ENCODE measurements around the gene CLK2. TPM values are rescaled to one million over a fixed set of nuclear protein-coding genes. Genes with fewer than 3 reads are reported as not detected.
A peak's percentile ranks its signal among the peaks of the same experiment; 100 is the strongest.
"Not testable (repeated sequence)": the region's sequence is repeated elsewhere in the genome, so short reads cannot be mapped to it uniquely, and the experiment has no call there.

Gene CLK2
- total RNA-seq, 1 donor from 2014 or later = 24.8 TPM

DNA sequence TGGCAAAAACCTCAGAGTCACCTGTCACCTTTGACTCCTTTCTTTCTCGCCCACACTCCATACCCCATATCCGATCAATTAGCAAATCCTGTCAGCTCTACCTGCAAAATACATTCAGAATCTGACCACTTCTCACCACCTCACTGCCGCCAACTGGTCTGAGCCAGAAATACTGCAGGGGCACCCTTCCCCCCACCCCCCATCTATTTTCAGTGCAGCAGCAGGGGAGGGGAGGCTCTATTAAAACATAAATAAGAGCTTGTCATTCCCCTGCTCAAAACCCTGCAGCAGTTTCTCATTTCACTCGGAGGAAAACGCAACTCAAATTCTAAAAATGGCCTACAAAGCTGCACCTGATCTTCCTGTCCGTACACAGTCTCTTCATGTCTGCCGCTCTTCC is 24.1 kb upstream of the CLK2 start:
- no peak for DNase-seq (ENCODE audit: low read depth)

DNA sequence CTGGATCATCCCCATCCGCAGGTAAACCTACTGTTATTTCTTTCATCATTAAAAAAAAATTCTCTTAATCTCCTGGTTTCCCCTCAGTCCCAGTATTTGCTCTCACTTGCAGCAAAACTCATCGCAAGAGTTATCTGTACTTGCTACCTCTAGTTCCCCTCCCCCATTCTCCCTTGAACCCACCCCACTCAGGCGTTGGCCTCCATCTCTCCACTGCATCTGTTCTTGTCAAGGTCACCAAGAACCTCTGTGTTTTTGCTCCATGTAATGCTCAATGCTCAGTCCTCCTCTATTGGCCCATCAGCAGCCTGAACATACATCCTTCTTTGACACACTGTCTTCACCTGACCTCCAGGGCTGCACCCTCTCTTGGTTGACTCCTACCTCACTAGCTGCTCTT is 23.4 kb upstream of the CLK2 start:
- no peak for DNase-seq (ENCODE audit: low read depth)

DNA sequence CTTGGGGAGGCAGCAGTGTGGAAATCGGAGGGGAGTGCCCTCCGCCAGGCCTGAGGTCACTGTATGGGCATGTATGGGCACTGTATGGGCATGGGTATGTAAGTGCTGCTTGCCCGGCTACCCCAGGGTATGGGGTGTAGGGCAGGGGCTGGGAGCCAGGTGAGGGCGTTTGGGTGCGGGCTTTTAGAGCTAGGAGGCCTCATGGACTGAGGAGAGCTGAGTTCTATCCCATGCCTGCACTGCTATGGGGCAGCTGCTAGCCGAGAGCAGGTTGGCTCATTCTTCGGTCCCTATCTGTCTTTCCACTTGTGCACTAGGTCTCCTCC is 22.6 kb upstream of the CLK2 start:
- DNase-seq (ENCODE audit: low read depth) = no peak

DNA sequence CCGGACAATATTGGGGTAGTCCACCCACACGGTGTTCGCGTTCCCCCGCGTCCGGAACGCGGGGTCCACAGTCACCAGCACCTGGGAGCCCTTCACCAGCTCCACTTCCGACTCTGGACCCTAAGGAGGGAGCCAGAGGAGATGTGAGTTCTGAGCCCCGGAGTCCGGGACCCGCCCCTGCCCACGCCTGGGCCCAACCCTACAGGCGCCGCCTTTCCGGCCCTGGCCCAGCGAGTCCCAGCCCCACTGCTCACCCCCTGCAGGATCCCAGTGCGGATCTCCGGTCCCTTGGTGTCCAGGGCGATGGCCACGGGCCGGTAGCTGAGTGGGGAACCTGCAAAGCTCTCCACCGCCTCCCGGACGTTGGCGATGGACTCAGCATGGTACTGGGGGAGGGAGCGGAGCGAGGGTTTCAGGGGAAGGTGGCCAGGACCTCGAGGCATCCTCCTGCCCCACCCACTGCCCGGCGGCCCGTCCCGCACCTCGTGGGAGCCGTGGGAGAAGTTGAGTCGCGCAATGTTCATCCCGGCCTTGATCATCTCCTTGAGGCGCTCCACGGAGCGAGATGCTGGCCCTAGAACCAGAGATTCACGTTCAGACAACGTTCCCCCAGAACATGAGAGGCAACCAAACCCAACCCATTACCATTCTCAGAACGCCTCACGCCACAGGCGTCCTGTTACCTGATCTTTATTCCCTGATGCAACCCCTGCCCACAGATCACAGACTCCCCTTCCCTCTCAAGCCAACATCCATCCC is 22.1 kb upstream of the CLK2 start:
- DNase-seq (ENCODE audit: low read depth) = no peak

DNA sequence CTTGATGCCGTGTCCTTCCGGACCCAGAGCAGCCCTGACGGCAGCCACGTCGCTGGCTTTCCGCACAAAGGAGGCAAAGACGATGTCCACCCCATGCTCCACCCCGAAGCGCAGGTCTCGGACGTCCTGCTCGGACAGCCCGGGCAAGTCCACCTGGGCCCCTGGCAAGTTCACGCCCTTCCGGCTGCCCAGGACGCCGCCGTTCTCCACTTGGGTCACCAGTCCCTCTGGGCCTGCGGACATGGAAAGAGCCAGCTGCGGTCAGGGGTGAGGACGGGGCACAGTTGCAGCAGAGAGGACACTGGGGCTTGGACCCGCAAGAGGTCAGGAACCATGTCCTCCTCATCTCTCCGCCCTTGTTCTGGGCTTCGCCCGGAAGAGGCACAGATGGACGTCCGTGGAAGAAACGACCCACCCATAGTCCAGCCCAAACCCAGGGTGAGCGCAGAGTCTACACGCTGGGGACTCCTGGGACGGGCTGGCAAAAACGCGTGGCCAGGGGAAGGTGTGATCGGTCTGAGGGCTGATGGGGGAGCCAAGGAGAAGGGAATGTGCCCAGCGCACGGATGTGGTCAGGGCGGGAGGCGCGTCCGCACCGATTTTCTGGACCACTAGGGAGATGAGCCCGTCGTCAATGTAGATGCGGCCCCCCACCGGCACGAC is 21.3 kb upstream of the CLK2 start:
- no peak for DNase-seq (ENCODE audit: low read depth)

DNA sequence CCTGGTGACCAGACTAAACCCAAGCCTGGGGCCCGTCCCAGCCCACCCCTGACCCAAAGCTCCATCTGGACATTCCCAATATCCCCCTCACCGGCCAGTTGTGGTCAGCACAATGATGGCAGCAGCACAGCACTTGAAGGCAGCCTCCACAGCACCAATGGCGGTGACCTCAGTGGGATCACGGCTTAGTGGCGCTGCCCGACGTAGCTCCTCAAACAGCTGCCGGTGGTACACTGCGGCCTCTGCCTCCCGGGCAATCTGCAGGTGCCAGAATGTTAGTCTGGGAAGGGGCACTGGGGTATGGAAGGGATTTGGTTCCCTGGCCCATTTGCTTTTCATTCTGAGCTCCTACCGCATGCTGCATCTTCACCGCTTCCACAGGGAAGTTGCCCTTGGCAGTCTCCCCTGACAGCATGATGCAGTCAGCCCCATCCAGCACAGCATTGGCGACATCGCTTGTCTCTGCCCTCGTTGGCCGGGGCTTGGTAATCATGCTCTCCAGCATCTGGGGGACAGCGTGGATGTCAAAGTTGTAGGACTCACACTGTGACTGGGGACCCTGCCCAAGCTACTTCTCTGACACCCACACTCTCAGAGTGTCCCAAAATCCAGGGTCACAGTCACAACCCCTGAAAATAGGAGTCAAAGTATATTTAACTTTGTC is 19.9 kb upstream of the CLK2 start:
- DNase-seq (ENCODE audit: low read depth) = no peak

DNA sequence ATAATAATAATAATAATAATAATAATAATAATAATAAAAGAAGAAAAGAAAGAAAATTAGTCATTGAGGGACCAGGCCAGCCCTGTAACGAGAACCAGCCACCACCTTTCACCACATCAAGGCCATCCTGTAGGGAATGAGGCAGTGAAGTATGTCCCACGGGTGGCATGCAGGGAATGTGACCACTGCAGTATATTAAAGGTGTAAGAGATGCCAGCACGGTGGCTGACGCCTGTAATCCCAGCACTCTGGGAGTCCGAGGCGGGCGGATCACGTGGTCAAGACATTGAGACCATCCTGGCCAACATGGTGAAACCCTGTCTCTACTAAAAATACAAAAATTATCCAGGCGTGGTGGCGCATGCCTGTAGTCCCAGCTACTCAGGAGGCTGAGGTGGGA is 17.7 kb upstream of the CLK2 start:
- not testable (repeated sequence) for DNase-seq (ENCODE audit: low read depth)

DNA sequence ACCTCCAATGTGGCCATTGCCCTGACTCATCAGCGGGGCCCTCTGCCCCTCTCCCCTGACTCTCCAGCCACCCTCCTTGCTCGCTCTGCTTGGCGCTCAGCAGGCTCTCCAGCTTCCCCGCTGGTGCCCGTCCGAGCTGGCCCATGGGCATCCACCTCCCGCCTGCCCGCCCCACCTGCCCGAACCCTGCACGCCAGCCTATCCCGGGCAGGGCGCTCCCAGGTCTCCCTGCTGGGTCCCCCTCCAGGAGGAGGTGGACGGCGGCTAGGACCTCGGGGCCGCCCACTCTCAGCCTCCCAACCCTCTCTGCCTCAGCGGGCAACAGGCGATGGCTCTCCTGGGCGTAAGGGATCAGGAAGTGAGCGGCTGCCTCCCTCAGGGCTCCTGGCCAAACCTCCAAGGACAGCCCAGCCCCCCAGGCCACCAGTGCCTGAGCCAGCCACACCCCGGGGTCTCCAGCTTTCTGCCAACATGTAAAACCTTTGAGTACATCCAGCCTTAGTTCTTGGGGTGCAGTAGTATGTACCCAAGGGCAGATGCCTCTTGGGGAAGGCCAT is 14.8 kb upstream of the CLK2 start:
- no peak for DNase-seq (ENCODE audit: low read depth)

DNA sequence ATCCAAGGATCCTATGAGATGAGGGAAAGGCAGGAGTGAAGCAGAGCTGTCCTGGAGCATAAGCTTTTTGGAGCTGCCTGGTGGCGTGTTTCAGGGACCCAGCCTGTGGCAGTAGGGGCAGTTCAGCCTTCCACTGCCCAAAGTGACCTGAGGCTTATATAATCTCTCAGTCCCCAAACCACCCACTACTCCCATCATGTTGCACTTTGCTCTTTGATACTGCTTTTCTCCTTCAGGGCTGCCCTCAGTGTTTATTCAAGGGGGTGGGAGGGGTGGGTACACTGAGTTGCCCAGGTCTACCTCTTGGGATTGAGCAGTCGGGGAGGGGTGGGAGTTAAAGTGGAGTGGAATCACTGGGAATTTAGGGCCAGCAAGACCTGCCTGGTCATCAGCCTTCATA is 13.2 kb upstream of the CLK2 start:
- no peak for DNase-seq (ENCODE audit: low read depth)

DNA sequence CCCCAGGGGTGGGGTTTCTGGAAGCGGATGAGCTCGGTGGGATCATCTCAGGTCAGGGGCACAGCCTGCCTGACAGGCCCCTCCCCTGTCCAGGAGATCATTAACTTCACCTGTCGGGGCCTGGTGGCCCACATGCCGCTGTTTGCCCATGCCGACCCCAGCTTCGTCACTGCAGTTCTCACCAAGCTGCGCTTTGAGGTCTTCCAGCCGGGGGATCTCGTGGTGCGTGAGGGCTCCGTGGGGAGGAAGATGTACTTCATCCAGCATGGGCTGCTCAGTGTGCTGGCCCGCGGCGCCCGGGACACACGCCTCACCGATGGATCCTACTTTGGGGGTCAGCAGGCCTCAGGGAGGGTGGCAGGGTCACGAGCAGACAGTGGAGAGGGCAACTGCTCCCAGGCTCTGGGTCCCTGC is 12.3 kb upstream of the CLK2 start:
- DNase-seq (ENCODE audit: low read depth) = no peak

DNA sequence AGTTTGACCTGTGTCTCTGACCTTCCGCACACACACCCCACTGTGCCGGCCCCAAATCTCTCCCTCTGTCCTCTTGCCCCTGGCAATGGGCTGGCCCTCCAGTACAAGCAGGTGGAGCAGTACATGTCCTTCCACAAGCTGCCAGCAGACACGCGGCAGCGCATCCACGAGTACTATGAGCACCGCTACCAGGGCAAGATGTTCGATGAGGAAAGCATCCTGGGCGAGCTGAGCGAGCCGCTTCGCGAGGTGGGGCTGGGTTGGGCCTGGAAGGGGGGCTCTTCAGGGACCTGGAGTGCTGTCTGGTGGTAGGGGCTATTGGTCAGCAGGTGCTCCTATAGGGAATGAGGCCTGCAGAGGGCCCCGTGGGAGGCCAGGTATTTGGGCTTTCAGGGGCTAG is 11.8 kb upstream of the CLK2 start:
- no peak for DNase-seq (ENCODE audit: low read depth)

DNA sequence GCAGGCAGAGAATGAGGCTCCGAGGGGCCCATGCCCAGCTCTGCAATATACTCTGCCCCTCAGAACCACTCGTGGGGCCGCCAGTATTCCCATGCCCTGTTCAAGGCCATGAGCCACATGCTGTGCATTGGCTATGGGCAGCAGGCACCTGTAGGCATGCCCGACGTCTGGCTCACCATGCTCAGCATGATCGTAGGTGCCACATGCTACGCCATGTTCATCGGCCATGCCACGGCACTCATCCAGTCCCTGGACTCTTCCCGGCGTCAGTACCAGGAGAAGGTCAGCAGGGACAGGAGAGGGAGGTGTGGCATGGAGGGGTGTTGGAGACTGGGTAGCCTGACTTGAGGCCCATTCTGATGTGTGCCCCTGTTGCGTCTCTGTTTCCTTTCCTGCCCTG is 11.2 kb upstream of the CLK2 start:
- DNase-seq (ENCODE audit: low read depth) = no peak

DNA sequence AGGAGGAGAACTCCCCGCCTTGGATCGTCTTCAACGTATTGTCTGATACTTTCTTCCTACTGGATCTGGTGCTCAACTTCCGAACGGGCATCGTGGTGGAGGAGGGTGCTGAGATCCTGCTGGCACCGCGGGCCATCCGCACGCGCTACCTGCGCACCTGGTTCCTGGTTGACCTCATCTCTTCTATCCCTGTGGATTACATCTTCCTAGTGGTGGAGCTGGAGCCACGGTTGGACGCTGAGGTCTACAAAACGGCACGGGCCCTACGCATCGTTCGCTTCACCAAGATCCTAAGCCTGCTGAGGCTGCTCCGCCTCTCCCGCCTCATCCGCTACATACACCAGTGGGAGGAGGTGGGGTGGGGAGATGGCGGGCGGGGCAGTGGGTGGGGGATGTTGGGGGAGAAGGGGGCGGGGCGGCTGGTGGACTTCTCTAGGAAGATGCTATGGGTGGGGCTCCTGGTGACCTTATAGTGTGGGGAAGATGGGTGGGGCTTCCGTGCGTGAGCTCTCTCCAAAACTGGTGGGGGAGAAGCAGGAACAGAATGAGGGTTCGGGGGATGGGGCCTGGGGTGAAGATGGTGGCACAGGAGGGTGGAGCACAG is 9.3 kb upstream of the CLK2 start:
- no peak for DNase-seq (ENCODE audit: low read depth)

DNA sequence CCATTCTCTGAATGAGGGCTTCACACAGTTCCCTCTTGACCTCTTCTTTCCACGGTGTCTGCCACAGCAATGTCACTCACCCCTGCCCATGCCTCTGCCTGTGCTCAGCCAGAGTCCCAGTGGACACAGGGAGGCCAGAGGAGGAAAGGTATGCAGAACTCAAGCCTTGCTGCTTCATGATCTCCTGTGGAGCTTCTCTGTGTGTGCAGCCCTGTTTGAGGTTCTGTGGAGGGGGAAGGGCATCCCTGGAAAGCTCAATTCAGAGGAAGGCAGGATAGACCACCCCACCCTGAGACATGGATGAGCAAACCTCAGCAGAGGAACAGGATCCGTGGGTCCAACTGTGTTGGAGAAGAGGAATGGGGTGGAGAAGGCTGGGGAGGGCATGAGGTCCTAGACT is 6.0 kb upstream of the CLK2 start:
- no peak for DNase-seq (ENCODE audit: low read depth)

DNA sequence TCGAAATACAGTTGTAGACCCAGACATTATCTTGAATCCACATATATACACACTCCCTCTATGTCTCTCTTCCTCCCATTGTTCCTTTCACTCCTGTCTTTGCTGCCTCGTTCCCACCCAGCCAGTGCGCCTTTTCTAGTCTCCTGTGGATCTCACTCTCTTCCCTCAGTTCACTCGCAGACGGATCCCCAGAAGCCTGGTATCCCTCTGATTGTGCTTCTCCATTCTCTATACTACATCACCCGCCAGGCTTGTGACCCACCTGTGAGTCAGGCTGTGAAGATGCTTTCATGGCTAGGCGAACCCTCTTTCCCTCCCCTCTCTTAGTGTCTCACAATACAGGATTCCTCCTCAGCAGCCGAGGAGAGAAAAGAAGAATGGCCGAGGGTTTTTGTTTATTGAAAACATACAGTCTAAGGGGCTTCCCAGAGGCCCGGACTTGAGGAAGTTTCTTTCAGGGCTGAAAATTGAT is 5.4 kb upstream of the CLK2 start:
- no peak for DNase-seq (ENCODE audit: low read depth)

DNA sequence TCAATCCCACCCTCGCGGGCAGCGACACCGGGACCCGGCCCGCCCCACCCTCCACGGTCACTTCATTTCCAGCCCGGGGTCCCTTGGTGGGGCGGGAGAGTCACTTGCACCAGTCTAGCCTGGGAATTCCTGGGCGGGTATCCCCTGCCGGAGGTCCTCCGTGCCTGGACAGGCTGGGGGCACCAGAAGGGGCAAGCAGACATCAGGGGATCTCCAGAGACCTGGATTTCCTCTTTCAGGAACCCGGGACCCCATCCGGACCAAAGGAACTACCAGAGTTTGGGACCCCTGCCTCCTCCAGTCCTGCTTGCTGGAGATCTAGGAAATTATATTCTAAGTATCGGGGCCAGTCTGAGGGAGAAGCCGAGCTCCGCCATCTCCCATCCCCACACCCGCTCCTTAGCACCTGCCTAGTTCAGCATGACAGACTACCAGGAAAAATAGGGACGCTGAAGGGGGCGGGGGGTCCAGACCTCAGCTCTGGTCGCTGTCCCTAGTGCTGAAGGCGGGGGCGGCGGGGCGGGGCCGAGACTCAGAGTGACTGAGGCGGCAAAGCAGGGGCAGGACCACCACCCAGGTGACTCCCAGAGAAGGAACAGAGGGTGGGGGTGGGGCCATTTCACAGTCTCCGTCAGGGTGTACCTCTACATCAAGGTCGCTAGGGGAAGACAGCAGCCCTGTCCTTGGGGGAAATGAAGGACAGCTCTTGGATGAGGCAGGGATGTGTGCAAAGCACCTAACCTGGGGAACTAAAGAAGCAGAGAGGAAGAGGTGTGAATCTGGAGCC is 4.8 kb upstream of the CLK2 start:
- DNase-seq (ENCODE audit: low read depth) = peak; percentile 51

DNA sequence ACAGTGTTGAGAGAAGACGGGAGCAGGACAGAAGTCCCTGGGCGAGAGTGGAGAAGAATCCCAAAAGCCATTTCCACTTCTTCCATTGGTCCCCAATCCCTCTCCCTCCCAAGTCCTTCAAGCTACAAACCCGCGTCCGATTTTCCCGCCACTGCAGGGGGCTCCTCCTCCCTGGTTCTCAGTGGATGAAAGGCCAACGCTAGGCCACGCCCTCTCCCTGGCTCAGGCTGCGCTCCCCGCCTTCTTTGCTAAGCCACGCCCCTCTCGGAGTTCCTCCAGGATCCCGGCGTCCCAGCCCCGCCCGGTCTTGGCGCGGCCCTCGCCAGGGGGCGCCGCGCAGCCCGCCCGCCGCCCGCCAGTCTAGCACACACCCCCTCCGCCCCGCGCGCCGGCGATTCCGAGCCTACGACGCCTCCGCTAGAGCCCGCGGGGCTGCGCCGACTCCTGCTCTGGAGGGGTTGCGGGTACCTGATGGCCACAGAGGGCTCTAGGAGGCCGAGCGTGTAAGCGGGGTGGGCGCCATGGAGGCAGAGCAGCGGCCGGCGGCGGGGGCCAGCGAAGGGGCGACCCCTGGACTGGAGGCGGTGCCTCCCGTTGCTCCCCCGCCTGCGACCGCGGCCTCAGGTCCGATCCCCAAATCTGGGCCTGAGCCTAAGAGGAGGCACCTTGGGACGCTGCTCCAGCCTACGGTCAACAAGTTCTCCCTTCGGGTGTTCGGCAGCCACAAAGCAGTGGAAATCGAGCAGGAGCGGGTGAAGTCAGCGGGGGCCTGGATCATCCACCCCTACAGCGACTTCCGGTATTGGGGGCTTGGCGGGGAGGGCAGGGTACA is 4.0 kb upstream of the CLK2 start, which contains the start of gene HCN3:
Gene HCN3 (plus strand): TSS at position 394 of the 832 bp plus-strand sequence. CDS start 128 bp downstream, at position 522.
- DNase-seq (ENCODE audit: low read depth) = peak; percentile 97

DNA sequence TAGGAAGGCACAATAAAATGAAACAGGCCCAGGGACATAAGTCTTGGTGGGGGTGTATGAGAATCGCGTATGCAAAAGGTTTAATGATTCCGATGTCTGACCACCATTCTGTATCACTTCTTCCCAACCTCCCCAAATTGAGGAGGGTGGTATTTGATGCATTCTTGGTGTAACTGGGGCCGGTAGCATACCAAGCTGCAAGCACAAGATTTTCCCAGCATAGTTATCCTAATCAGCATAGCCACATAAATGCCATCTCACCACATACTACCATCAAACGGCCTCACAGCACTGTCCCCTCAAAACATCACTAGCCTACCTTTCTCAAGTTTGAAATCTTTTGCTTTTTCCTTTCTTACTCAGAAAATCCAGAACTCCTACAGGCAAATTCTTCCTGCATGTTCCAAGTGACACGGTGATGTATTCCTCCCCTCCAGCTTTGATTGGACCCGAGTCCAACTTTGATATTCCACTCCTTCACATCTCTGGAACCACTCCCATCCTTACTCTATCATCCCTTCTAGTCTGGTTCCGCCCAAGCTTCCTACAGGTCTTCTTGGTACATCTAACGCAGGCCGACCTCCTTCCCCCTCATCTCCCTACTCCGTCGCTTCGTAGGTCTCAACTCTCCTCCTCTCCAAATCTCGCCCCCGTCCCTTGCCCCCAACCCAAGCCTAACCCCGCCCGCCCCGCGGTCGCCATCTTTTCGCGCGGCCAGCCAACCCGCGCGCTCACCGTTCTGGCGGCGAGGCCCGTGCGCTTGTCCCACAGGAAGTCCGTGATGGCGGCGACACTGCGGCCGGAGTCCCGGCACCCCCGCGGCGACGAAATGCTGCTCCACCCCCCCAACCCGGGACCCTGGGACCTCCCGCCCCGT is 600 bp downstream of the CLK2 start:
- peak; percentile 45 for DNase-seq (ENCODE audit: low read depth)

DNA sequence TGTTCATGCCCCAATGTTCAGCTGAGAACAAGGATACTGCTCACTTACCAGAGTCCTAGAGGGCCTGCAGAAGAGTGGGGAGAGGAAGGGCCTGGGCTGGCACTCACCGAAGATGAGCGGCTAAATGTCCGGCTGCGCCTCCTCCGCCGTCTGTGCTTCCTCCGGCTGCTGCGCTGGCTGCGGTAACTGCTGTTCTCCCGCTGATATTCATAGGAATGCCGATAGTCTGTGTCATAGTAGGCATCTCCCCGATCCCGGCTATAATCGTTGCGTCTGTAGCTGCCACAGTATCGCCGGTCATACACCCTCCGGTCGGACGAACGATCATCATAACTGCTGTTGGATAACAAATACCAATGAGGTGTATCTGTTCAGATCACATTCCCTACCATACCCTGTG is 3.9 kb downstream of the CLK2 start:
- DNase-seq (ENCODE audit: low read depth) = no peak

All from myocyte (in vitro differentiated cells).